Measurements from ENCODE around the gene CDH22. TPM values are rescaled to one million over a fixed set of nuclear protein-coding genes. Genes with fewer than 3 reads are reported as not detected.
A peak's percentile ranks its signal among the peaks of the same experiment; 100 is the strongest.

The CDH22 gene
- total and polyA plus RNA-seq, 10 of the 15 experiments (the other 5 are each of a cell fraction or from before 2014, with no cell fraction given), result not detected

DNA sequence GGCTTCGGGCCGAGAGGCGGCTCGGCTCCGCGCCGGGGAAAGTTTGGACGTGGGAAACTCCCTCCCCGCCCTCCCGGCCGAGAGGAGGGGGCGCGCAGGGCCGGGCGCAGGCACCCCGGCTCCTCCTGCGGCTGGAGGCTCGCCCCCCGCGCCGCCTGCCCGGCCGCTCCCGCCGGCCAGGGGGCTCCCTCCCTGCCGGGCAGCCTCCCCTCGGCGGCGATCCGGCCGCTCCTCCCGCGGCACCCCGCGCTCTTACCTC lies 370 bp downstream of the CDH22 start:
- DNase-seq (ENCODE audit: low read depth, low spot score), result no peak
- ATAC-seq, result no peak
- H3K27me3 ChIP-seq (replicated peaks in 1 of 2; ENCODE audit: control insufficient read depth in 2 of 2, insufficient read depth in 2 of 2, low read length in 1 of 2), result peaks cover 7 to 27% of the 10 kb centered on the region in 2 experiments

More for the DNA sequence above, 370 bp downstream of the CDH22 start:
- intact Hi-C loops (cut with micrococcal nuclease; ENCODE audit: unreplicated experiment) (loop anchor here (1.0 kb wide), 2 partner anchors 41 to 103 kb away; no protein-coding TSS in a partner anchor), in situ Hi-C loops (cut with MboI) (no loop called here)
- Histone ChIP-seq H3K27ac (ENCODE audit: control insufficient read depth, insufficient read depth) (no peak overlapping the region), H3K9me3 (replicated peaks; ENCODE audit: control insufficient read depth, insufficient read depth, low read length) (no peaks in the 10 kb centered on the region), H3K4me2 (ENCODE audit: control insufficient read depth, insufficient read depth) (peak overlapping the region; percentile 71), H3K9ac (ENCODE audit: control insufficient read depth, insufficient read depth, low read length) (no peak overlapping the region), H2AFZ (ENCODE audit: control insufficient read depth, low read depth, low read length) (no peak overlapping the region), H4K20me1 (ENCODE audit: control insufficient read depth, insufficient read depth) (no peaks in the 10 kb centered on the region; the same call in 1 of the 2 replicates), H3K4me3 (no peak overlapping the region; the same call in 1 of the 2 replicates), H3K79me2 (ENCODE audit: control insufficient read depth, insufficient read depth, low read length) (no peaks in the 10 kb centered on the region), H3K36me3 (ENCODE audit: control insufficient read depth in 2 of 2, insufficient read depth in 2 of 2, low read length in 1 of 2) (no peaks in the 10 kb centered on the region), H3K4me1 (ENCODE audit: control insufficient read depth, insufficient read depth, low read length) (no peaks in the 10 kb centered on the region)
- ChIA-PET SMC1A (ENCODE audit: uncharacterized antibody, unreplicated experiment) (interaction anchor here (3.6 kb wide), 1 partner anchor 41 kb away, joined by 14 read pairs; no protein-coding TSS in a partner anchor), RAD21 (ENCODE audit: unreplicated experiment) (interaction anchor here (1.4 kb wide), 1 partner anchor 99 kb away, joined by 7 read pairs; the partner anchor contains the start of gene ELMO2), POLR2A (no interaction called here), CTCF (interaction anchor here (1.3 kb wide), 1 partner anchor 132 kb away, joined by 3 read pairs; no protein-coding TSS in a partner anchor)
- FAIRE-seq, result no peak
- WGBS (ENCODE audit: insufficient coverage, insufficient replicate concordance, low lambda C conversion rate, missing lambda C conversion rate), result no CpG with 5 or more reads among the region's 35 CpGs
- no peak for TF ChIP-seq TCF12 (IDR thresholded peaks at IDR 0.05; ENCODE audit: low read depth, low read length)
- no peak for TF ChIP-seq GATAD2B (conservative IDR thresholded peaks at IDR 0.05; ENCODE audit: low read depth)
- TF ChIP-seq NR2C1 (IDR thresholded peaks at IDR 0.05), result no peak
- TF ChIP-seq CBFB (IDR thresholded peaks at IDR 0.05; ENCODE audit: low read depth), result no peak
- TF ChIP-seq, protein P1, sequence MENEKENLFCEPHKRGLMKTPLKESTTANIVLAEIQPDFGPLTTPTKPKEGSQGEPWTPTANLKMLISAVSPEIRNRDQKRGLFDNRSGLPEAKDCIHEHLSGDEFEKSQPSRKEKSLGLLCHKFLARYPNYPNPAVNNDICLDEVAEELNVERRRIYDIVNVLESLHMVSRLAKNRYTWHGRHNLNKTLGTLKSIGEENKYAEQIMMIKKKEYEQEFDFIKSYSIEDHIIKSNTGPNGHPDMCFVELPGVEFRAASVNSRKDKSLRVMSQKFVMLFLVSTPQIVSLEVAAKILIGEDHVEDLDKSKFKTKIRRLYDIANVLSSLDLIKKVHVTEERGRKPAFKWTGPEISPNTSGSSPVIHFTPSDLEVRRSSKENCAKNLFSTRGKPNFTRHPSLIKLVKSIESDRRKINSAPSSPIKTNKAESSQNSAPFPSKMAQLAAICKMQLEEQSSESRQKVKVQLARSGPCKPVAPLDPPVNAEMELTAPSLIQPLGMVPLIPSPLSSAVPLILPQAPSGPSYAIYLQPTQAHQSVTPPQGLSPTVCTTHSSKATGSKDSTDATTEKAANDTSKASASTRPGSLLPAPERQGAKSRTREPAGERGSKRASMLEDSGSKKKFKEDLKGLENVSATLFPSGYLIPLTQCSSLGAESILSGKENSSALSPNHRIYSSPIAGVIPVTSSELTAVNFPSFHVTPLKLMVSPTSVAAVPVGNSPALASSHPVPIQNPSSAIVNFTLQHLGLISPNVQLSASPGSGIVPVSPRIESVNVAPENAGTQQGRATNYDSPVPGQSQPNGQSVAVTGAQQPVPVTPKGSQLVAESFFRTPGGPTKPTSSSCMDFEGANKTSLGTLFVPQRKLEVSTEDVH (IDR thresholded peaks at IDR 0.05; ENCODE audit: low read depth, partially characterized antibody), result no peak
- no peak for TF ChIP-seq HCFC1 (IDR thresholded peaks at IDR 0.05; ENCODE audit: low read length)
- TF ChIP-seq MYC (IDR thresholded peaks at IDR 0.05; ENCODE audit: insufficient read depth, insufficient read length, insufficient replicate concordance, low read length, severe bottlenecking), result no peak
- no peak for TF ChIP-seq CHD2 (IDR thresholded peaks at IDR 0.05; ENCODE audit: borderline replicate concordance, low read depth, low read length)
- TF ChIP-seq, protein P2, sequence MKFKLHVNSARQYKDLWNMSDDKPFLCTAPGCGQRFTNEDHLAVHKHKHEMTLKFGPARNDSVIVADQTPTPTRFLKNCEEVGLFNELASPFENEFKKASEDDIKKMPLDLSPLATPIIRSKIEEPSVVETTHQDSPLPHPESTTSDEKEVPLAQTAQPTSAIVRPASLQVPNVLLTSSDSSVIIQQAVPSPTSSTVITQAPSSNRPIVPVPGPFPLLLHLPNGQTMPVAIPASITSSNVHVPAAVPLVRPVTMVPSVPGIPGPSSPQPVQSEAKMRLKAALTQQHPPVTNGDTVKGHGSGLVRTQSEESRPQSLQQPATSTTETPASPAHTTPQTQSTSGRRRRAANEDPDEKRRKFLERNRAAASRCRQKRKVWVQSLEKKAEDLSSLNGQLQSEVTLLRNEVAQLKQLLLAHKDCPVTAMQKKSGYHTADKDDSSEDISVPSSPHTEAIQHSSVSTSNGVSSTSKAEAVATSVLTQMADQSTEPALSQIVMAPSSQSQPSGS (IDR thresholded peaks at IDR 0.05; ENCODE audit: low read length), result no peak
- TF ChIP-seq, protein P3, sequence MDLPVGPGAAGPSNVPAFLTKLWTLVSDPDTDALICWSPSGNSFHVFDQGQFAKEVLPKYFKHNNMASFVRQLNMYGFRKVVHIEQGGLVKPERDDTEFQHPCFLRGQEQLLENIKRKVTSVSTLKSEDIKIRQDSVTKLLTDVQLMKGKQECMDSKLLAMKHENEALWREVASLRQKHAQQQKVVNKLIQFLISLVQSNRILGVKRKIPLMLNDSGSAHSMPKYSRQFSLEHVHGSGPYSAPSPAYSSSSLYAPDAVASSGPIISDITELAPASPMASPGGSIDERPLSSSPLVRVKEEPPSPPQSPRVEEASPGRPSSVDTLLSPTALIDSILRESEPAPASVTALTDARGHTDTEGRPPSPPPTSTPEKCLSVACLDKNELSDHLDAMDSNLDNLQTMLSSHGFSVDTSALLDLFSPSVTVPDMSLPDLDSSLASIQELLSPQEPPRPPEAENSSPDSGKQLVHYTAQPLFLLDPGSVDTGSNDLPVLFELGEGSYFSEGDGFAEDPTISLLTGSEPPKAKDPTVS (IDR thresholded peaks at IDR 0.05; ENCODE audit: low read depth, low read length), result no peak
- TF ChIP-seq CHD1 (IDR thresholded peaks at IDR 0.05; ENCODE audit: low read depth, low read length), result no peak
- TF ChIP-seq GABPA (IDR thresholded peaks at IDR 0.05; ENCODE audit: low read depth), result no peak
- TF ChIP-seq, protein P4, sequence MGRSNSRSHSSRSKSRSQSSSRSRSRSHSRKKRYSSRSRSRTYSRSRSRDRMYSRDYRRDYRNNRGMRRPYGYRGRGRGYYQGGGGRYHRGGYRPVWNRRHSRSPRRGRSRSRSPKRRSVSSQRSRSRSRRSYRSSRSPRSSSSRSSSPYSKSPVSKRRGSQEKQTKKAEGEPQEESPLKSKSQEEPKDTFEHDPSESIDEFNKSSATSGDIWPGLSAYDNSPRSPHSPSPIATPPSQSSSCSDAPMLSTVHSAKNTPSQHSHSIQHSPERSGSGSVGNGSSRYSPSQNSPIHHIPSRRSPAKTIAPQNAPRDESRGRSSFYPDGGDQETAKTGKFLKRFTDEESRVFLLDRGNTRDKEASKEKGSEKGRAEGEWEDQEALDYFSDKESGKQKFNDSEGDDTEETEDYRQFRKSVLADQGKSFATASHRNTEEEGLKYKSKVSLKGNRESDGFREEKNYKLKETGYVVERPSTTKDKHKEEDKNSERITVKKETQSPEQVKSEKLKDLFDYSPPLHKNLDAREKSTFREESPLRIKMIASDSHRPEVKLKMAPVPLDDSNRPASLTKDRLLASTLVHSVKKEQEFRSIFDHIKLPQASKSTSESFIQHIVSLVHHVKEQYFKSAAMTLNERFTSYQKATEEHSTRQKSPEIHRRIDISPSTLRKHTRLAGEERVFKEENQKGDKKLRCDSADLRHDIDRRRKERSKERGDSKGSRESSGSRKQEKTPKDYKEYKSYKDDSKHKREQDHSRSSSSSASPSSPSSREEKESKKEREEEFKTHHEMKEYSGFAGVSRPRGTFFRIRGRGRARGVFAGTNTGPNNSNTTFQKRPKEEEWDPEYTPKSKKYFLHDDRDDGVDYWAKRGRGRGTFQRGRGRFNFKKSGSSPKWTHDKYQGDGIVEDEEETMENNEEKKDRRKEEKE (IDR thresholded peaks at IDR 0.05), result no peak
- TF ChIP-seq SMAD1 (IDR thresholded peaks at IDR 0.05; ENCODE audit: low read depth, partially characterized antibody), result no peak
- BruUV-seq (replicated peaks), result no TSS peak

Data from GM12878 (cell line).